Type B pancreatic cell (in vitro differentiated cells): ENCODE measurements around the gene EHD1. TPM values are rescaled to one million over a fixed set of nuclear protein-coding genes. Genes with fewer than 3 reads are reported as not detected.

Experiments
- DNase-seq: peaks from one replicate; pipeline ENCODE4 v3.0.0; 2021; ENCODE audit warnings: mixed read lengths; ENCODE audit not compliant: unreplicated experiment; ENCODE audit errors: extremely low spot score
- H3K27ac Mint-ChIP-seq: 2 replicates; pipeline ENCODE4 v1.8.0; 2021; ENCODE audit warnings: mild to moderate bottlenecking, mixed read lengths
- H3K27me3 Mint-ChIP-seq: 2 replicates; pipeline ENCODE4 v1.8.0; 2021; ENCODE audit warnings: mixed read lengths
- H3K36me3 Mint-ChIP-seq: 2 replicates; pipeline ENCODE4 v1.8.0; 2021; ENCODE audit warnings: mixed read lengths
- H3K4me1 Mint-ChIP-seq: one replicate; pipeline ENCODE4 v1.8.0; 2021; ENCODE audit warnings: mixed read lengths; ENCODE audit not compliant: unreplicated experiment
- H3K4me3 Mint-ChIP-seq: 2 replicates; pipeline ENCODE4 v1.8.0; 2021; ENCODE audit warnings: mild to moderate bottlenecking, mixed read lengths
- H3K9me3 Mint-ChIP-seq: 2 replicates; pipeline ENCODE4 v1.8.0; 2021; ENCODE audit warnings: mixed read lengths
- CTCF ChIP-seq: fragments of 200-600 bp; sonication (generic); conservative IDR thresholded peaks from 2 replicates; pipeline ENCODE4 v1.5.0; 2021; ENCODE audit warnings: antibody characterized with exemption, mild to moderate bottlenecking
- total RNA-seq: library from RNA; stranded (reverse); gene quantifications from 2 replicates; pipeline ENCODE4 v1.2.1, GENCODE V29; 2021; ENCODE audit warnings: low replicate concordance

The EHD1 gene
- total RNA-seq, 1 donor from 2014 or later: 86.6 TPM

- Mint-ChIP-seq H3K27ac (peak within 1 kb of the TSS; percentile 97), H3K36me3 (no peaks in the 10 kb centered on the region)
Observed at GRCh38 chr11:64923944-64924909, 45.8 kb upstream of the EHD1 start, which contains the start of gene PPP2R5B. TSS of gene PPP2R5B (plus strand) at chr11:64924689. CDS start at chr11:64925735, 1,046 bp downstream.

GRCh38 chr11:64923151-64923661, 44.8 kb upstream of the EHD1 start:
- Mint-ChIP-seq H3K9me3 (no peaks in the 10 kb centered on the region), H3K4me1 (no peaks in the 10 kb centered on the region), H3K27ac (no peak overlapping the region), H3K27me3 (no peaks in the 10 kb centered on the region), H3K36me3 (no peaks in the 10 kb centered on the region), H3K4me3 (peak overlapping the region; percentile 93)
- TF ChIP-seq CTCF: no peak
- DNase-seq: no peak

More at GRCh38 chr11:64923944-64924909, 45.8 kb upstream of the EHD1 start, which contains the start of gene PPP2R5B:
- Mint-ChIP-seq H3K4me1 (no peaks in the 10 kb centered on the region), H3K9me3 (no peaks in the 10 kb centered on the region), H3K4me3 (peak within 1 kb of the TSS; percentile 93), H3K27me3 (no peaks in the 10 kb centered on the region)
- DNase-seq: peak; percentile 85
- no peak for TF ChIP-seq CTCF

- Mint-ChIP-seq H3K36me3 (no peaks in the 10 kb centered on the region), H3K4me3 (no peak overlapping the region), H3K27ac (no peak overlapping the region), H3K9me3 (no peaks in the 10 kb centered on the region), H3K4me1 (peaks cover 9% of the 10 kb centered on the region), H3K27me3 (no peaks in the 10 kb centered on the region)
- no peak for TF ChIP-seq CTCF
- DNase-seq: no peak
Observed at GRCh38 chr11:64921384-64921783, 43.0 kb upstream of the EHD1 start.

GRCh38 chr11:64920124-64920523, 41.7 kb upstream of the EHD1 start:
- no peaks in the 10 kb centered on the region for H3K9me3 Mint-ChIP-seq
- H3K4me3 Mint-ChIP-seq: no peak overlapping the region
- H3K27ac Mint-ChIP-seq: no peak overlapping the region
- H3K36me3 Mint-ChIP-seq: no peaks in the 10 kb centered on the region
- H3K4me1 Mint-ChIP-seq: peaks cover 13% of the 10 kb centered on the region
- no peak for TF ChIP-seq CTCF
- no peak for DNase-seq
- H3K27me3 Mint-ChIP-seq: no peaks in the 10 kb centered on the region

- no peak for DNase-seq
- no peak for TF ChIP-seq CTCF
- Mint-ChIP-seq H3K4me3 (no peak overlapping the region), H3K4me1 (peaks cover 13% of the 10 kb centered on the region), H3K9me3 (no peaks in the 10 kb centered on the region), H3K27me3 (no peaks in the 10 kb centered on the region), H3K36me3 (no peaks in the 10 kb centered on the region), H3K27ac (no peak overlapping the region)
Observed at GRCh38 chr11:64919627-64920026, 41.2 kb upstream of the EHD1 start.
